ENCODE results near the gene SPOP. TPM values are rescaled to one million over a fixed set of nuclear protein-coding genes. Genes with fewer than 3 reads are reported as not detected.

The SPOP gene
- total and polyA plus RNA-seq, 8 donors = 14.2 to 42.3 (median 30.8) TPM

- no peak for TF ChIP-seq CTCF (IDR thresholded peaks at IDR 0.05)
- H3K27me3 ChIP-seq = no peaks in the 10 kb centered on the region
- no peaks in the 10 kb centered on the region for H3K36me3 ChIP-seq
- no peak for FAIRE-seq
- no peaks in the 10 kb centered on the region for H3K4me1 ChIP-seq
- no peak overlapping the region for H3K27ac ChIP-seq
- DNase-seq = no peak
- ATAC-seq = no peak
- H3K4me3 ChIP-seq = no peak overlapping the region
- intact Hi-C loops (cut with DNase I) = no loop called here
- 92 to 93% methylated on average over 4 of the region's 4 CpGs for WGBS, 2 donors
- no peaks in the 10 kb centered on the region for H3K9me3 ChIP-seq
Measured at GRCh38 chr17:49583889-49584288, 94.0 kb downstream of the SPOP start.

- Histone ChIP-seq H3K27me3 (no peaks in the 10 kb centered on the region), H3K4me3 (no peak overlapping the region), H3K27ac (no peak overlapping the region), H3K9me3 (no peaks in the 10 kb centered on the region), H3K36me3 (no peaks in the 10 kb centered on the region), H3K4me1 (no peaks in the 10 kb centered on the region)
- no peak for FAIRE-seq
- no peak for TF ChIP-seq CTCF (IDR thresholded peaks at IDR 0.05)
- ATAC-seq = no peak
- 90 to 98% methylated on average over 5 of the region's 5 CpGs for WGBS, 2 donors
- no peak for DNase-seq
- intact Hi-C loops (cut with DNase I) = no loop called here
Measured at GRCh38 chr17:49583226-49583625, 94.7 kb downstream of the SPOP start.

- no peak overlapping the region for H3K27ac ChIP-seq
- H3K4me3 ChIP-seq = no peak overlapping the region
- WGBS, 2 donors = 76 to 77% methylated on average over 8 of the region's 8 CpGs
- H3K4me1 ChIP-seq = no peaks in the 10 kb centered on the region
- ATAC-seq (no peak), FAIRE-seq (no peak), DNase-seq (no peak)
- H3K36me3 ChIP-seq = no peaks in the 10 kb centered on the region
- no peaks in the 10 kb centered on the region for H3K9me3 ChIP-seq
- no peaks in the 10 kb centered on the region for H3K27me3 ChIP-seq
- intact Hi-C loops (cut with DNase I) = no loop called here
- TF ChIP-seq CTCF (IDR thresholded peaks at IDR 0.05) = no peak
Measured at GRCh38 chr17:49582789-49583188, 95.1 kb downstream of the SPOP start.

- FAIRE-seq (no peak), ATAC-seq (no peak), DNase-seq (no peak)
- no peak overlapping the region for H3K4me3 ChIP-seq
- no peaks in the 10 kb centered on the region for H3K36me3 ChIP-seq
- 76 to 86% methylated on average over 12 of the region's 12 CpGs for WGBS, 2 donors
- intact Hi-C loops (cut with DNase I) = no loop called here
- TF ChIP-seq CTCF (IDR thresholded peaks at IDR 0.05) = no peak
- no peaks in the 10 kb centered on the region for H3K27me3 ChIP-seq
- H3K4me1 ChIP-seq = no peaks in the 10 kb centered on the region
- no peaks in the 10 kb centered on the region for H3K9me3 ChIP-seq
- no peak overlapping the region for H3K27ac ChIP-seq
Measured at GRCh38 chr17:49582055-49582722, 95.7 kb downstream of the SPOP start.

GRCh38 chr17:49581648-49581998 lies 96.3 kb downstream of the SPOP start:
- WGBS, 2 donors = 65 to 67% methylated on average over 6 of the region's 6 CpGs
- no peak for FAIRE-seq
- no peak overlapping the region for H3K4me3 ChIP-seq
- H3K27ac ChIP-seq = no peak overlapping the region
- intact Hi-C loops (cut with DNase I) = no loop called here
- TF ChIP-seq CTCF (IDR thresholded peaks at IDR 0.05) = no peak
- peaks cover 0 to under 1% (median 0%) of the 10 kb centered on the region in 3 donors for H3K4me1 ChIP-seq
- no peak for ATAC-seq
- DNase-seq = no peak
- H3K9me3 ChIP-seq = no peaks in the 10 kb centered on the region
- no peaks in the 10 kb centered on the region for H3K27me3 ChIP-seq
- H3K36me3 ChIP-seq = no peaks in the 10 kb centered on the region
